ENCODE results near the gene CDH20.

Gene CDH20

GRCh38 chr18:61432590-61432989, 99.4 kb downstream of the CDH20 start:
- no peak for DNase-seq

- no peak for DNase-seq
These were observed 101.9 kb downstream of the CDH20 start for GRCh38 chr18:61435064-61435652.

- DNase-seq = no peak
These were observed 110.0 kb downstream of the CDH20 start for GRCh38 chr18:61443081-61443725.

GRCh38 chr18:61448316-61448715, 115.1 kb downstream of the CDH20 start:
- no peak for DNase-seq

- no peak for DNase-seq
These were observed 126.8 kb downstream of the CDH20 start for GRCh38 chr18:61459896-61460648.

- no peak for DNase-seq
These were observed 131.4 kb downstream of the CDH20 start for GRCh38 chr18:61464551-61465142.

GRCh38 chr18:61466736-61467135, 133.5 kb downstream of the CDH20 start:
- DNase-seq = no peak

- DNase-seq = no peak
These were observed 136.9 kb downstream of the CDH20 start for GRCh38 chr18:61470031-61470674.

GRCh38 chr18:61471541-61471940, 138.3 kb downstream of the CDH20 start:
- no peak for DNase-seq

- no peak for DNase-seq
These were observed 138.7 kb downstream of the CDH20 start for GRCh38 chr18:61471942-61472341.

- no peak for DNase-seq
These were observed 141.1 kb downstream of the CDH20 start for GRCh38 chr18:61474341-61474740.

GRCh38 chr18:61474918-61475317, 141.7 kb downstream of the CDH20 start:
- DNase-seq = no peak

GRCh38 chr18:61475931-61476330, 142.7 kb downstream of the CDH20 start:
- no peak for DNase-seq

GRCh38 chr18:61489334-61489733, 156.1 kb downstream of the CDH20 start:
- no peak for DNase-seq

- no peak for DNase-seq
These were observed 163.1 kb downstream of the CDH20 start for GRCh38 chr18:61496374-61496773.

GRCh38 chr18:61497422-61497821, 164.2 kb downstream of the CDH20 start:
- no peak for DNase-seq

- no peak for DNase-seq
These were observed 169.2 kb downstream of the CDH20 start for GRCh38 chr18:61502472-61502871.

- no peak for DNase-seq
These were observed 170.5 kb downstream of the CDH20 start for GRCh38 chr18:61503688-61504087.

GRCh38 chr18:61528961-61529360, 195.7 kb downstream of the CDH20 start:
- no peak for DNase-seq

- no peak for DNase-seq
These were observed 197.5 kb downstream of the CDH20 start for GRCh38 chr18:61530681-61531080.

- DNase-seq = no peak
These were observed 198.0 kb downstream of the CDH20 start for GRCh38 chr18:61531182-61531581.

GRCh38 chr18:61531891-61532290, 198.7 kb downstream of the CDH20 start:
- DNase-seq = no peak

- DNase-seq = no peak
These were observed 202.2 kb downstream of the CDH20 start for GRCh38 chr18:61535401-61535800.
